G401 (cell line): Measurements from ENCODE around the gene BOC. TPM values are rescaled to one million over a fixed set of nuclear protein-coding genes. Genes with fewer than 3 reads are reported as not detected.

Experiments
- DNase-seq: peaks from one replicate; pipeline ENCODE4 v3.0.0-alpha.2; 2015; ENCODE audit warnings: low spot score
- in situ Hi-C: cut with HindIII; loops from 2 replicates; pipeline ENCODE4 v1.10.0; 2016; ENCODE audit warnings: low sequenced_read_pairs, mixed read lengths
- total RNA-seq: library from RNA; depleted of rRNA; stranded (reverse); fragments of >200 nt; shearing (Covaris generic); gene quantifications from 2 replicates; pipeline ENCODE4 v1.2.3, GENCODE V29; 2014; rRNA removed

The BOC gene
- total RNA-seq, 1 experiment from 2014 or later: not detected

GRCh38 chr3:113297841-113298240, 86.5 kb downstream of the BOC start:
- in situ Hi-C loops: no loop called here
- no peak for DNase-seq

GRCh38 chr3:113300596-113300995, 89.2 kb downstream of the BOC start:
- DNase-seq: no peak
- in situ Hi-C loops: no loop called here

- no peak for DNase-seq
- in situ Hi-C loops: no loop called here
Observed at GRCh38 chr3:113304102-113304501, 92.7 kb downstream of the BOC start.

GRCh38 chr3:113304856-113305540, 93.6 kb downstream of the BOC start:
- DNase-seq: no peak
- in situ Hi-C loops: no loop called here

- in situ Hi-C loops: no loop called here
- no peak for DNase-seq
Observed at GRCh38 chr3:113310960-113311359, 99.6 kb downstream of the BOC start.

GRCh38 chr3:113312416-113312815, 101.1 kb downstream of the BOC start:
- in situ Hi-C loops: no loop called here
- no peak for DNase-seq

GRCh38 chr3:113314923-113315322, 103.6 kb downstream of the BOC start:
- in situ Hi-C loops: no loop called here
- no peak for DNase-seq

- DNase-seq: no peak
- in situ Hi-C loops: no loop called here
Observed at GRCh38 chr3:113329757-113330156, 118.4 kb downstream of the BOC start.

- in situ Hi-C loops: no loop called here
- no peak for DNase-seq
Observed at GRCh38 chr3:113330742-113331141, 119.4 kb downstream of the BOC start.

- no peak for DNase-seq
- in situ Hi-C loops: no loop called here
Observed at GRCh38 chr3:113331187-113331586, 119.8 kb downstream of the BOC start.

Other genes with a start within 250 kb of the BOC start
- gene CD200R1, start 236.5 kb upstream of the BOC start, total RNA-seq: not detected in 2 replicates
- gene GTPBP8, start 220.6 kb upstream of the BOC start, total RNA-seq: 20.4 and 26.9 TPM in 2 replicates
- 1.7 and 2.3 TPM in 2 replicates for gene CFAP44, start 229.9 kb downstream of the BOC start, total RNA-seq